Right lobe of liver (tissue), 4 donors: Measurements from ENCODE around the gene LIPE.

ENCODE experiments used
- POLR2A ChIP-seq: fragments of 450-650 bp; IDR thresholded peaks from one replicate; pipeline ENCODE4 v1.6.1; 2017; ENCODE audit warnings: antibody characterized with exemption, mild to moderate bottlenecking
- TF ChIP-seq, protein P1 (sequence below), 4 donors: fragments of 200-600 bp in 3 of 4; fragments of 450-650 bp in 1 of 4; IDR thresholded peaks; one replicate each; pipeline versions ENCODE4 v1.5.1 to v1.8.0; 2016 to 2022; ENCODE audit warnings: antibody characterized with exemption in 4 of 4, mild to moderate bottlenecking in 2 of 4
- donor health status: DM: no; HTN: no; CAD: no.
- donor health status: DM: no; HTN: no; CAD: no.
- donor health status: DM: no; HTN: yes; CAD: no.

DNA sequence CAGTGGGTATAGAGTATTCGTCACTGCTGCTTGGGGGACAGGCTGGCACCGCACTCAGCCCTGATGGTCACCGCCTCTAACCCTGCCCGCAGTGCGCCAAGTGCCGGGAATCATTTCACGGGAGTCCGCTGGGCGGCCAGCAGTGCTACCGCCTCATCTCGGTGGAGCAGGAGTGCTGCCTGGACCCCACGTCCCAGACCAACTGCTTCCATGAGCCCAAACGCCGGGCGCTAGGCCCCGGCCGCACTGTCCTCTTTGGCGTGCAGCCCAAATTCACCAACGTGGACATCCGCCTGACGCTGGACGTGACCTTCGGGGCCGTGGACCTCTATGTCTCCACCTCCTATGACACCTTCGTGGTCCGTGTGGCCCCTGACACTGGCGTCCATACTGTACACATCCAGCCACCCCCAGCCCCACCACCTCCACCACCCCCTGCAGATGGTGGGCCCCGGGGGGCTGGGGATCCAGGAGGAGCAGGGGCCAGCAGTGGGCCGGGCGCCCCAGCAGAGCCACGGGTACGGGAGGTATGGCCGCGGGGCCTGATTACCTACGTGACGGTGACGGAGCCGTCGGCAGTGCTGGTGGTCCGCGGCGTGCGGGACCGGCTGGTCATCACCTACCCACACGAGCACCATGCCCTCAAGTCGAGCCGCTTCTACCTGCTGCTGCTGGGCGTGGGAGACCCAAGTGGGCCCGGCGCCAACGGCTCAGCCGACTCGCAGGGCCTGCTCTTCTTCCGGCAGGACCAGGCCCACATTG, 51.6 kb downstream of the LIPE start:
- TF ChIP-seq POLR2A = no peak
- TF ChIP-seq, protein P1, sequence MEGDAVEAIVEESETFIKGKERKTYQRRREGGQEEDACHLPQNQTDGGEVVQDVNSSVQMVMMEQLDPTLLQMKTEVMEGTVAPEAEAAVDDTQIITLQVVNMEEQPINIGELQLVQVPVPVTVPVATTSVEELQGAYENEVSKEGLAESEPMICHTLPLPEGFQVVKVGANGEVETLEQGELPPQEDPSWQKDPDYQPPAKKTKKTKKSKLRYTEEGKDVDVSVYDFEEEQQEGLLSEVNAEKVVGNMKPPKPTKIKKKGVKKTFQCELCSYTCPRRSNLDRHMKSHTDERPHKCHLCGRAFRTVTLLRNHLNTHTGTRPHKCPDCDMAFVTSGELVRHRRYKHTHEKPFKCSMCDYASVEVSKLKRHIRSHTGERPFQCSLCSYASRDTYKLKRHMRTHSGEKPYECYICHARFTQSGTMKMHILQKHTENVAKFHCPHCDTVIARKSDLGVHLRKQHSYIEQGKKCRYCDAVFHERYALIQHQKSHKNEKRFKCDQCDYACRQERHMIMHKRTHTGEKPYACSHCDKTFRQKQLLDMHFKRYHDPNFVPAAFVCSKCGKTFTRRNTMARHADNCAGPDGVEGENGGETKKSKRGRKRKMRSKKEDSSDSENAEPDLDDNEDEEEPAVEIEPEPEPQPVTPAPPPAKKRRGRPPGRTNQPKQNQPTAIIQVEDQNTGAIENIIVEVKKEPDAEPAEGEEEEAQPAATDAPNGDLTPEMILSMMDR (IDR thresholded peaks at IDR 0.05) = no peak
